Activated CD4-positive, alpha-beta memory T cell treated with anti-CD3 and anti-CD28 coated beads for 36 hours (primary cell): ENCODE measurements around the gene DUSP23. TPM values are rescaled to one million over a fixed set of nuclear protein-coding genes. Genes with fewer than 3 reads are reported as not detected.
A peak's percentile ranks its signal among the peaks of the same experiment; 100 is the strongest.

ENCODE experiments used
- CTCF ChIA-PET: fragments of 350-600 bp; sonication (Branson Sonifier 250); formaldehyde crosslinking; loops from one replicate; lab custom pipeline; 2021; ENCODE audit warnings: antibody characterized with exemption, inconsistent platforms; lab: Charles Lee
- POLR2A ChIA-PET: fragments of 350-600 bp; sonication (Branson Sonifier 250); formaldehyde crosslinking; loops from one replicate; lab custom pipeline; 2021; ENCODE audit warnings: antibody characterized with exemption; lab: Charles Lee
- DNase-seq: peaks from one replicate; pipeline ENCODE4 v3.0.0-alpha.2; 2020
- H3K27ac Mint-ChIP-seq: one replicate; pipeline ENCODE4 v1.8.0; 2021; ENCODE audit warnings: mixed read lengths
- H3K27me3 Mint-ChIP-seq: one replicate; pipeline ENCODE4 v1.8.0; 2021; ENCODE audit warnings: mixed read lengths
- H3K36me3 Mint-ChIP-seq: one replicate; pipeline ENCODE4 v1.8.0; 2021; ENCODE audit warnings: mixed read lengths
- H3K4me1 Mint-ChIP-seq: one replicate; pipeline ENCODE4 v1.8.0; 2021; ENCODE audit warnings: low read depth, mixed read lengths
- H3K4me3 Mint-ChIP-seq: one replicate; pipeline ENCODE4 v1.8.0; 2021; ENCODE audit warnings: mild to moderate bottlenecking, mixed read lengths
- H3K9me3 Mint-ChIP-seq: one replicate; pipeline ENCODE4 v1.8.0; 2021; ENCODE audit warnings: mixed read lengths
- intact Hi-C: fragments of 100-400 bp; cut with micrococcal nuclease; formaldehyde crosslinking; loops from one replicate; pipeline ENCODE4 v1.15.1; 2023
- total RNA-seq, 2 experiments: library from RNA; stranded (reverse); gene quantifications; one replicate each; pipeline ENCODE4 v1.2.3, GENCODE V29; 2021

The DUSP23 gene
- total RNA-seq, 2 experiments from 2014 or later = 26.9 to 28.3 TPM

DNA sequence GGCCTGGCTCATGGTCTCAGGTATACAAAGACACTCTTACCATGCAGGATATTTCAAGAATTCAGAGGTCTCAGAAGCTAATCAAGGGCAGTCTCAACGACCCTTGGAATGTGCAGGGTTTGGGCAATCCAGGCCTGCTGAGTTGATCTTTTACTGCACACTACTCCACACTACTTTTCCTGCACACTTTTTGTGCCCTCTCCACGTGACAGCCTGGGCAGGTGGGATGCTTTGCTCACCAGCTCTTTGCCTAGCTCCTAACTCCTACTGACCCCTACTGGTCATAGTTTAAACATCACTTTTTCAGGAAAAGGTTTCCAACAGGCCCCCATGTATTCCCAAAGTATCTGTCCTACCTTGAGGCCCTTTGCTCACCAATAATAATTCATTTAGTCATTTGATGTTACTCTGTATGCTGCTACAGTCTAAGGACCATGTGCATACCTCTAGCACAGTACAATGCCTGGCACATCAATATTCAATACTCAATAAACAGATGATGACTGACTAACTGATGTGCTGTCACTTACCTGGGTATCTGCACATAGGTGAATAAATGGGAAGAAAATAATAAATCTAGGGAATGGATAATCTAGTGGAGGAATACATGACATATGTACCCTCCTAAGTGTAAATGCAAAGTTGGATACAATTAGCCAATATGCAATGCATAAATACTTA is 9.6 kb downstream of the DUSP23 start:
- Mint-ChIP-seq H3K4me3 (no peak overlapping the region), H3K9me3 (no peaks in the 10 kb centered on the region), H3K36me3 (no peaks in the 10 kb centered on the region), H3K27ac (no peak overlapping the region), H3K27me3 (peaks cover 8% of the 10 kb centered on the region), H3K4me1 (no peaks in the 10 kb centered on the region)
- intact Hi-C loops = loop anchor here (10.0 kb wide), 1 partner anchor 656 kb away; no protein-coding TSS in a partner anchor
- DNase-seq = no peak
- ChIA-PET CTCF (interaction anchor here (0.8 to 5.6 kb wide), 13 partner anchors 8 to 115 kb away, joined by 3 to 26 read pairs (median 4); partner anchors contain the start of gene DUSP23), POLR2A (no interaction called here)

GRCh38 chr1:159791031-159791430 is 10.3 kb downstream of the DUSP23 start:
- H3K27ac Mint-ChIP-seq = no peak overlapping the region
- DNase-seq = no peak
- CTCF ChIA-PET = no interaction called here
- H3K36me3 Mint-ChIP-seq = no peaks in the 10 kb centered on the region
- no peaks in the 10 kb centered on the region for H3K4me1 Mint-ChIP-seq
- POLR2A ChIA-PET = no interaction called here
- intact Hi-C loops = loop anchor here (10.0 kb wide), 1 partner anchor 656 kb away; no protein-coding TSS in a partner anchor
- peaks cover 8% of the 10 kb centered on the region for H3K27me3 Mint-ChIP-seq
- H3K9me3 Mint-ChIP-seq = no peaks in the 10 kb centered on the region
- H3K4me3 Mint-ChIP-seq = no peak overlapping the region

- no peak overlapping the region for H3K27ac Mint-ChIP-seq
- no peak overlapping the region for H3K4me3 Mint-ChIP-seq
- H3K4me1 Mint-ChIP-seq = no peaks in the 10 kb centered on the region
- CTCF ChIA-PET = no interaction called here
- H3K9me3 Mint-ChIP-seq = no peaks in the 10 kb centered on the region
- intact Hi-C loops = loop anchor here (10.0 kb wide), 1 partner anchor 657 kb away; no protein-coding TSS in a partner anchor
- POLR2A ChIA-PET = no interaction called here
- no peaks in the 10 kb centered on the region for H3K36me3 Mint-ChIP-seq
- DNase-seq = no peak
- H3K27me3 Mint-ChIP-seq = peaks cover 8% of the 10 kb centered on the region
These were observed 10.7 kb downstream of the DUSP23 start for GRCh38 chr1:159791461-159791860.

DNA sequence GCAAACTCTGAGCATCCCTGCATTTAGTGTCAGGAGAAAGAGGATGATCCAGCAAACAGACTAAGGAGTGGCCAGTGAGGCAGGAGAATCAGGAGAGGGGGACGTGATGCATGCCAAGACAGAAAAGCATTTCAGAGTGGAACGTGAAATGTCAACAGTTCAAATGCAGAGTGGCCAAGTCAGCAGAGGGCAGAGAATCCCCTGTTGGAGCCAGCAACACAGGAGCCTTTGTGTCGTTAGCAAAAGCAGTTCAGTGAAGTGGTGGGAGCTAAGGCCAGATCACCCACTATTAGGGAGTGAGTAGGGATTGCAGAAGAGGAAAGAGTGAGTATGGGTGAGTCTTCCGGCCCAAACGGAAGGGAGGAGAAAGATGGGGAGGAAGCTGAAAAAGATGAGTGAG is 14.8 kb downstream of the DUSP23 start:
- no peak overlapping the region for H3K4me3 Mint-ChIP-seq
- H3K36me3 Mint-ChIP-seq = no peaks in the 10 kb centered on the region
- peaks cover 10% of the 10 kb centered on the region for H3K4me1 Mint-ChIP-seq
- intact Hi-C loops = loop anchor here (10.0 kb wide), 1 partner anchor 661 kb away; no protein-coding TSS in a partner anchor
- H3K27me3 Mint-ChIP-seq = peaks cover 8% of the 10 kb centered on the region
- CTCF ChIA-PET = interaction anchor here (13.2 kb wide), 1 partner anchor 95 kb away, joined by 431 read pairs; no protein-coding TSS in a partner anchor
- H3K27ac Mint-ChIP-seq = no peak overlapping the region
- H3K9me3 Mint-ChIP-seq = no peaks in the 10 kb centered on the region
- POLR2A ChIA-PET = no interaction called here
- no peak for DNase-seq

GRCh38 chr1:159798893-159799292 is 18.1 kb downstream of the DUSP23 start:
- peaks cover 3% of the 10 kb centered on the region for H3K27me3 Mint-ChIP-seq
- ChIA-PET POLR2A (interaction anchor here (1.3 kb wide), 1 partner anchor 97 kb away, joined by 4 read pairs; no protein-coding TSS in a partner anchor), CTCF (interaction anchor here (0.9 to 13.2 kb wide), 31 partner anchors 10 to 666 kb away, joined by 3 to 431 read pairs (median 4); partner anchors contain the start of genes DUSP23 and IGSF9)
- H3K4me3 Mint-ChIP-seq = no peak overlapping the region
- peaks cover 13% of the 10 kb centered on the region for H3K4me1 Mint-ChIP-seq
- no peaks in the 10 kb centered on the region for H3K36me3 Mint-ChIP-seq
- no peaks in the 10 kb centered on the region for H3K9me3 Mint-ChIP-seq
- intact Hi-C loops = loop anchor here (1.0 to 10.0 kb wide), 5 partner anchors 19 to 664 kb away; partner anchors contain the start of gene DUSP23
- H3K27ac Mint-ChIP-seq = no peak overlapping the region
- DNase-seq = peak; percentile 61

DNA sequence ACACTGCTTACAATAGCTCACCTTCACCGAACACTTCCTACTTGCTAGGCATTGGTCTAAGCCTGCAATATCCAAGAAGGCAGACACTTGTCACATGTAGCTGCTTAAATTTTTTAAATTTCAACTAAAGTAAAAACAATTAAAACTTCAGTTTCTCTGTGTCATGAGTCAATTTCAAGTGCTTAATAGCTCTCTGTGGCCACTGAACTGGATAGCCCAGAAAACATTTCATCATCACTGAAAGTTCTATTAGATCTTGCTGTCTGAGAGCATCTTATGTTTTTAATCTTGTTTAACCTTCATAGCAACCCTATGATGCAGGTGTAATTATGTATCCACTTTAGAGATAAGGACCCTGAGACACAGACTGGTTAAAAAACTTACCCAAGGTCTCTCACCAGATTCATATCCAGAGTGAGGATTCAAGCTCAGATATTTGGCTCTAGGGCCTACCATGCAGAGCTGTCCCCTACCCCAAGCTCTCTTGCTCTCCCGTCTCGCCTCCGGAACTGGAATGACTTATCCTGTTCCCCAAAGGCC is 18.8 kb downstream of the DUSP23 start:
- POLR2A ChIA-PET = interaction anchor here (1.3 kb wide), 1 partner anchor 96 kb away, joined by 4 read pairs; no protein-coding TSS in a partner anchor
- CTCF ChIA-PET = interaction anchor here (0.9 to 13.2 kb wide), 31 partner anchors 10 to 667 kb away, joined by 3 to 431 read pairs (median 4); partner anchors contain the start of genes DUSP23 and IGSF9
- Mint-ChIP-seq H3K9me3 (no peaks in the 10 kb centered on the region), H3K4me3 (no peak overlapping the region), H3K27ac (no peak overlapping the region), H3K27me3 (peaks cover 2% of the 10 kb centered on the region), H3K4me1 (peaks cover 13% of the 10 kb centered on the region), H3K36me3 (no peaks in the 10 kb centered on the region)
- intact Hi-C loops = loop anchor here (1.0 to 10.0 kb wide), 3 partner anchors 39 to 665 kb away; no protein-coding TSS in a partner anchor
- no peak for DNase-seq

DNA sequence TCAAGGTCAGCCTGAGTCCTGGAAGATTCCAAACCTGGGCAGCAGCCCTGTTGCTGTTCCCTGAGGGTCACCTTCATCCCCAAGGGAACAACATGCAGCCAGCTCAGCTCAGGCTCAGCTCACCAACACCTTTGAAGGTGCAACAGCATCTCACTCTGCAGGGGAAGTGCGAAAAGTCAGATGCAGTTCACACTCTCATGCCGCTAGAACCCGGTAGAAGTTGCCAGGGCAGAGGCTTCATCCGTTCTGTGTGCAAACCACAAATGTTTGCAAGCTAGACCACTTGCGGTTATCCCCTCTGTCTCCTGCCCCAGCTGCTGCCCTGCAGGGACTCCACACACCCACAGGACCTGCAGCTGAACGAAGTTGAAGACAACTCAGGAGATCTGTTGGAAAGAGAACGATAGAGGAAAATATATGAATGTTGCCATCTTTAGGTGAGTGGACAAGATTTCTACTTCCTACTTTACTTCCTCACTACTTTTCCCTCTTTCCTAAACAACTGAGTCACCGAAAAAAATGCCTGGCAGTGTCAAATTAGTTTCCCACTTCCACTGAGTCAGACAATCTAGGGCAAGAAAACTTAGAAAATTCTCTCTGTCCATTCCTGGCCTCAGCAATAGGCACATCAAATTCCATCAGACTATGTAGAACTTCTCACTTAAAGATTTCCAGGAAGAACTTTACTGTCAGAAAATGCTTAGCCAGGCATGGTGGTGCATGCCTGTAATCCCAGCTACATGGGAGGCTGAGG is 19.6 kb downstream of the DUSP23 start:
- Mint-ChIP-seq H3K4me1 (peaks cover 13% of the 10 kb centered on the region), H3K4me3 (no peak overlapping the region), H3K9me3 (no peaks in the 10 kb centered on the region), H3K27ac (no peak overlapping the region), H3K36me3 (no peaks in the 10 kb centered on the region), H3K27me3 (peaks cover 2% of the 10 kb centered on the region)
- intact Hi-C loops = no loop called here
- DNase-seq = peak; percentile 18
- ChIA-PET POLR2A (interaction anchor here (1.3 kb wide), 1 partner anchor 95 kb away, joined by 4 read pairs; no protein-coding TSS in a partner anchor), CTCF (interaction anchor here (1.1 to 13.2 kb wide), 11 partner anchors 13 to 206 kb away, joined by 3 to 431 read pairs (median 6); partner anchors contain the start of genes DUSP23 and IGSF9)

- intact Hi-C loops = no loop called here
- ChIA-PET POLR2A (no interaction called here), CTCF (interaction anchor here (1.0 to 13.2 kb wide), 3 partner anchors 9 to 205 kb away, joined by 3 to 431 read pairs (median 75); no protein-coding TSS in a partner anchor)
- Mint-ChIP-seq H3K4me3 (no peak within 1 kb of the TSS), H3K27ac (no peak within 1 kb of the TSS), H3K27me3 (peaks cover 6% of the 10 kb centered on the region), H3K9me3 (no peaks in the 10 kb centered on the region), H3K36me3 (no peaks in the 10 kb centered on the region), H3K4me1 (peaks cover 13% of the 10 kb centered on the region)
- DNase-seq = no peak
These were observed 21.3 kb downstream of the DUSP23 start, which contains the start of gene FCRL6 for GRCh38 chr1:159802111-159802510. Gene FCRL6 (plus strand): TSS chr1:159802360. CDS start chr1:159802425, 65 bp downstream.

DNA sequence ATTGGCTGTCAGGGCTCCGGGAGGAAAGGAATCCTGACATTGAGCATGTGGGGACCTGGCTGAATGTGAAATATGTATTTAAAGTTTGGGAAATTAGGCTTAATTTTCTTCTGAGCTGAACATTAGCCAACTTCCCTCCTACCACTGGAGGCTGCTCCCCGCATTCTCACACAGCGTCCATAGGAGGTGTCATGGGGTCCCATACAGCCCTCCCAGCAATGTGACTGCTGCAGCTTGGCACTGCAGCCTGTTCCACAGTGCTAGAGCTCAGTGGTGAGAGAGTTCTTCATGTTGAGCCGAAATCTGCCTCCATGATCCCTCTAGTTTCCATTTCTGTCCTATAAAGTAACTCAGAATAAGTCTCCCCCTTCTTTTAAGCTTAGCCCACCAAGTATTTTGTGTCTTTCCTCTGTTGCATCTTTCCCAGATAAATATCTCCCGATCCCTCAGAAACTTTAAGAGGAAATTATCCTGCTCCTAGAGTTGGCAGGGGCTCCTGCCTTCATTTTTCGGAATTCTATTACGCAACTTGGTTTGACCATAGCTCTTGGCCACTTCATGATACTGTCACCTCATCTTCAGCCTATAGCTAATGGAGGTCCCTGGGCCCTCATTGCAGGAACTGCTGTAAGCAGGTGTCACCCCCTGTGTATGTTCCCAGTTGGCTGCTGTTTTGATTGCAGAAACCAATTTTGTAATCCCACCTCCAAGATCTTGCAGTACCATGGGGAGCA is 23.4 kb downstream of the DUSP23 start:
- POLR2A ChIA-PET = no interaction called here
- H3K4me1 Mint-ChIP-seq = peaks cover 13% of the 10 kb centered on the region
- no peak overlapping the region for H3K27ac Mint-ChIP-seq
- H3K4me3 Mint-ChIP-seq = no peak overlapping the region
- CTCF ChIA-PET = interaction anchor here (0.9 to 13.2 kb wide), 5 partner anchors 14 to 203 kb away, joined by 3 to 431 read pairs (median 6); no protein-coding TSS in a partner anchor
- intact Hi-C loops = no loop called here
- H3K36me3 Mint-ChIP-seq = no peaks in the 10 kb centered on the region
- DNase-seq = no peak
- H3K27me3 Mint-ChIP-seq = peaks cover 7% of the 10 kb centered on the region
- H3K9me3 Mint-ChIP-seq = no peaks in the 10 kb centered on the region

DNA sequence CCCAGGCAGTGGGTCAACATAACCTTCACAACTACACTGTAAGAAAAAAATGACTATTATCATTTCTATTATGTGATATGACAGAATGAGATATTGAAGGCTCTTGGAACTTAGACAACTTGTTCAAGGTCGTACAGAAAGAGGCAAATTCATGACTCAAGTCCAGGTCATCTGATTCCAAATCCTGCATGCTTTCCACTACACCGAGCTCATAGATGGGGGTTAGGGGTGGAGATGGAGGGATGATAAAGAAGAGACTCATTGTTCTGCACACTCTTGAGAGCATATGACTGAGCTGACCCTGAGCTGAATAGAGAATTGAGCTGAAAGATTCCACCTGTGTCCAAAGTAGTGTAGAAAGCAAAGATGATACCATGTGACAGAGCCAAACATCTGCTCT is 24.2 kb downstream of the DUSP23 start:
- H3K27me3 Mint-ChIP-seq = peaks cover 7% of the 10 kb centered on the region
- H3K36me3 Mint-ChIP-seq = no peaks in the 10 kb centered on the region
- no peaks in the 10 kb centered on the region for H3K9me3 Mint-ChIP-seq
- ChIA-PET POLR2A (interaction anchor here (0.8 kb wide), 1 partner anchor 35 kb away, joined by 3 read pairs; no protein-coding TSS in a partner anchor), CTCF (interaction anchor here (0.9 to 13.2 kb wide), 5 partner anchors 15 to 202 kb away, joined by 3 to 431 read pairs (median 6); no protein-coding TSS in a partner anchor)
- H3K4me3 Mint-ChIP-seq = no peak overlapping the region
- intact Hi-C loops = no loop called here
- H3K27ac Mint-ChIP-seq = no peak overlapping the region
- no peak for DNase-seq
- H3K4me1 Mint-ChIP-seq = peaks cover 9% of the 10 kb centered on the region

- no peaks in the 10 kb centered on the region for H3K36me3 Mint-ChIP-seq
- DNase-seq = no peak
- H3K27me3 Mint-ChIP-seq = no peaks in the 10 kb centered on the region
- ChIA-PET POLR2A (no interaction called here), CTCF (no interaction called here)
- H3K4me3 Mint-ChIP-seq = no peak overlapping the region
- intact Hi-C loops = no loop called here
- peaks cover 5% of the 10 kb centered on the region for H3K4me1 Mint-ChIP-seq
- H3K9me3 Mint-ChIP-seq = no peaks in the 10 kb centered on the region
- H3K27ac Mint-ChIP-seq = no peak overlapping the region
These were observed 35.2 kb downstream of the DUSP23 start for GRCh38 chr1:159815926-159816325.
